Central memory CD8-positive, alpha-beta T cell (primary cell): Measurements from ENCODE around the gene INF2.
"Not testable (repeated sequence)": the region's sequence is repeated elsewhere in the genome, so short reads cannot be mapped to it uniquely, and the experiment has no call there.

ENCODE experiments used
- ATAC-seq: fragments of 150-1000 bp; cut with Tn5 transposase; replicated peaks from 2 replicates; pipeline ENCODE4 v1.10.0; 2022; ENCODE audit warnings: mild to moderate bottlenecking, moderate FRiP score, moderate number of reproducible peaks; ENCODE audit not compliant: poor library complexity, severe bottlenecking; ENCODE audit errors: extremely low read depth
- DNase-seq, 2 donors: peaks; one replicate each; pipeline ENCODE4 v3.0.0; 2021; ENCODE audit warnings: low spot score in 2 of 2
- H3K27ac Mint-ChIP-seq: one replicate; pipeline ENCODE4 v1.8.0; 2022; ENCODE audit warnings: low read depth, mild to moderate bottlenecking, moderate library complexity, mixed read lengths
- H3K27me3 Mint-ChIP-seq: one replicate; pipeline ENCODE4 v1.8.0; 2022; ENCODE audit warnings: mixed read lengths
- H3K36me3 Mint-ChIP-seq: one replicate; pipeline ENCODE4 v1.8.0; 2022; ENCODE audit warnings: mild to moderate bottlenecking, moderate library complexity, mixed read lengths; ENCODE audit not compliant: insufficient read depth
- H3K4me1 Mint-ChIP-seq: one replicate; pipeline ENCODE4 v1.8.0; 2022; ENCODE audit warnings: mixed read lengths
- H3K4me3 Mint-ChIP-seq: one replicate; pipeline ENCODE4 v1.8.0; 2022; ENCODE audit warnings: mild to moderate bottlenecking, moderate library complexity, mixed read lengths
- H3K9me3 Mint-ChIP-seq: one replicate; pipeline ENCODE4 v1.8.0; 2022; ENCODE audit warnings: mixed read lengths

The INF2 gene

DNA sequence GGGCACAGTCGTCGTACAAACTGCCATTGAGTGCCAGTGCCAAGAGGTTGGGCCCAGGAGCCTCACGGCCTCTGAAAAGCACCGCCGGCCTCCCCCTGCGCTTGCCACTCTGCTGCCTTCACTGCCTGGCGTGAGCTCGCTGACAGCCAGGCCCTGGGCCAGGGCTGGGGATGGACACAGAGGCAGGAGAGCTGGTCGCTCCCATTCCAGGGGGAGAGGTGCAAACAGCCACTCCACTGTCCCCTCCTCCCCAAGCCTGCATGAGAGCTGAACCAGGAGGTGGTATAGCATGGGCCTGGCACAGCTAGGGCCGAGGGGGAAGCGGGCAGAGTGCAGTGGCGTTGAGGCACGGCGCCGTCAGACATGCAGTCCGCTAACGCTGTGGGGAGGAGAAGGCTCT lies 39.2 kb downstream of the INF2 start:
- Mint-ChIP-seq H3K4me3 (no peak overlapping the region), H3K27me3 (no peaks in the 10 kb centered on the region), H3K36me3 (peaks cover 5% of the 10 kb centered on the region), H3K9me3 (no peaks in the 10 kb centered on the region), H3K27ac (no peak overlapping the region), H3K4me1 (no peaks in the 10 kb centered on the region)
- ATAC-seq (no peak), DNase-seq (no peak)

DNA sequence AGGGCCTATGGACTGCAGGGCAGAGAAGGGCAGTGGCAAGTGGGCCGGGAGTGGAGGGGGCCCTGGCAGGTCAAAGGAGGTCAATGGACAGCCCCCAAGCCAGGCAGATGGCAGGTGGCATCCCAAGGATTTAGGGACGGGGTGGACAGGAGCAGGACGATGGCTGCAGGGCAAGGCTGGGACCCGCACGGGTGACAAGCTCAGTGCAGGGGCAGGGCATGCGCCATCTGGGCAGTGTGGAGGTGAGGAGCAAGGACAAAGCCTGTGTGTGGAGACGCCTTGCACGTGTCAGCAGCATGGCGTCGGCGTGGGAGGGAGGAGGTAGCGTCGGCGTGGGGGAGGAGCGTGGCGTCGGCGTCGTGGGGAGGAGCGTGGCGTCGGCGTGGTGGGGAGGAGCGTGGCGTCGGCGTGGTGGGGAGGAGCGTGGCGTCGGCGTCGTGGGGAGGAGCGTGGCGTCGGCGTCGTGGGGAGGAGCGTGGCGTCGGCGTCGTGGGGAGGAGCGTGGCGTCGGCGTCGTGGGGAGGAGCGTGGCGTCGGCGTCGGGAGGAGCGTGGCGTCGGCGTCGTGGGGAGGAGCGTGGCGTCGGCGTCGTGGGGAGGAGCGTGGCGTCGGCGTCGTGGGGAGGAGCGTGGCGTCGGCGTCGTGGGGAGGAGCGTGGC lies 39.9 kb downstream of the INF2 start:
- H3K27ac Mint-ChIP-seq, H3K4me3 Mint-ChIP-seq, H3K36me3 Mint-ChIP-seq, H3K9me3 Mint-ChIP-seq, ATAC-seq, H3K4me1 Mint-ChIP-seq, DNase-seq, H3K27me3 Mint-ChIP-seq: not testable (repeated sequence)

DNA sequence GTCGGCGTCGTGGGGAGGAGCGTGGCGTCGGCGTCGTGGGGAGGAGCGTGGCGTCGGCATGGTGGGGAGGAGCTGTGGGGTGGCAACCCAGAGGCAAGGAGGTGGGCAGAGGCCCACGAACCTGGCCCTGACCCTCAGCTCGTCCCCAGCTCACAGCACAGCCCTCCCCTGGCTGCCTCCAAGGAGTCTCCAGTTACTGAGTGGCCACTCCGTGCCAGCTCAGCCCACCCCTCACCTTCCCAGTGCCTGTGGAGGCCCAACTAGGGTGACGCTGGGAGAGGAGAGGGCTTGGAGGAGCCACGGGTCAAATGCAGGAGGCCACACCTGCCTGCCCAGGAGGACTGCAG lies 40.4 kb downstream of the INF2 start:
- H3K36me3 Mint-ChIP-seq = peaks cover 2% of the 10 kb centered on the region
- H3K27ac Mint-ChIP-seq = no peak overlapping the region
- no peak overlapping the region for H3K4me3 Mint-ChIP-seq
- ATAC-seq (no peak), DNase-seq (no peak)
- H3K4me1 Mint-ChIP-seq = no peaks in the 10 kb centered on the region
- H3K27me3 Mint-ChIP-seq = no peaks in the 10 kb centered on the region
- H3K9me3 Mint-ChIP-seq = no peaks in the 10 kb centered on the region

DNA sequence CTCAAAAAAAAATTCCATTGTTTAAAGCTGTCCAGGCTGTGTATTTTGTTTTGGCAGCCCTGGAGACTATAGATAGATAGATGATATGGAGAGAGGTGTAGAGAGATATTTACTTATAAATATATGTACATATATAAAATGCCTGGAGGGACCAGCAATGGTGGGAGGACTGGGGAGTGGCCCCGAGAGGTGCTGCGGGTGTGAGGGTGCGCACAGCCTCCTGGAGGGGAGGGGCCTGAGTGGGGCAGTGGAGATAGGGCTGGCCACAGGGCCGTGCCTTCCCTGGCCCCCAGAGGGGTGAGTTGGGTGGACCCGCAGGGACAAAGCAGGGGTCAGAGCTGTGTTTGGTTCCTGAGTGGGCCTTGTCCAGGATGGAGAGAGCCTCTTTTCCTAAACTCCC lies 41.1 kb downstream of the INF2 start:
- no peak for DNase-seq
- H3K27me3 Mint-ChIP-seq = no peaks in the 10 kb centered on the region
- no peak for ATAC-seq
- H3K4me3 Mint-ChIP-seq = no peak overlapping the region
- no peaks in the 10 kb centered on the region for H3K9me3 Mint-ChIP-seq
- H3K4me1 Mint-ChIP-seq = no peaks in the 10 kb centered on the region
- peaks cover 2% of the 10 kb centered on the region for H3K36me3 Mint-ChIP-seq
- H3K27ac Mint-ChIP-seq = no peak overlapping the region

DNA sequence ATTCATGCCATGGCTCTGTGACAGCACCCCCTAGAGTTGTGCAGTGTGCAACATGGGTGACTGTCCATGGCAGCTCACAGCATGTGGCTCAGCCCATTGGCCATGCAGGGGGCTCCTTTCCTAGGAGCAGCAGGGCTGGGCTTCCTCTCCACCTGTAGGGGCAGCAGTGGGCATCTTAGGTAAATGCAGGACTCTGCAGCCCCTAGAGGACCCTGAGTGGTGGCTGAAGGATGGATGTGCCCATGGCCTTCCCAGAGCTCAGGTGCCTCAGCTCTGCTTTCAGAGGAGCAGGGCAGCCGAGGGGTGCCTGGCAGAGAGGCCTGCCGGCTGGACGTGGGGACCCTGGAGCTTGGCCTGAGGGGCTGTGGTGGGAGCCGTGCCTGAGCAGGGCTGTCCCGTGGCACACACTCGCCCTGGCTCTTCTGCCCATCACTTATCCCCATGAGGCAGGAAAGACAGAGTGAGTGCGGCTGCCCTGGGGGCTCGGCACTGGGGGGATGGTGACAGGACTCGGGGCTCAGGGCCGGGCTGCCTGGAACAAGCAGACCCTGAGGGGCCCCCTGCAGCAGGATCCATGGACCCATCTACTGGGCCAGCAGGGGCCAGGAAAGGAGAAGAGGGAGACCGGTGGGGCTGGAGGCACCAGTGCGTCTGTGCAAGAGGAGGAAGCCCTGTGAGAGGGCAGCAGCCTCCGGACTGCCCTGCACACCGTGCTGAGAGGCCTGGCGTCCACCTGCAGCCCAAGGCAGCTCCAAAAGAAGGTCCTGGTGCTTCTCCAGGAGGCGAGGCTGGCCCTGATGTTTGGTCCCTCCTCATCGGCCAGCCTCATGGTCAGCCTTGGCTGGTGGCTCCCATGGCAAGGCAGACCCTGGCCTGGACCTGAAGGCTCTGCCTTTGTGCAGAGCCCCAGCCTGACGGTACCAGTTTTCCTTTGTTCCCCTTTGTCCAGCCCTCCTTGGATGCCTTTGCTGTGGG lies 42.2 kb downstream of the INF2 start:
- no peak for DNase-seq
- no peak overlapping the region for H3K27ac Mint-ChIP-seq
- ATAC-seq = no peak
- H3K4me3 Mint-ChIP-seq = no peak overlapping the region
- no peaks in the 10 kb centered on the region for H3K27me3 Mint-ChIP-seq
- H3K9me3 Mint-ChIP-seq = no peaks in the 10 kb centered on the region
- H3K36me3 Mint-ChIP-seq = peaks cover 2% of the 10 kb centered on the region
- no peaks in the 10 kb centered on the region for H3K4me1 Mint-ChIP-seq

DNA sequence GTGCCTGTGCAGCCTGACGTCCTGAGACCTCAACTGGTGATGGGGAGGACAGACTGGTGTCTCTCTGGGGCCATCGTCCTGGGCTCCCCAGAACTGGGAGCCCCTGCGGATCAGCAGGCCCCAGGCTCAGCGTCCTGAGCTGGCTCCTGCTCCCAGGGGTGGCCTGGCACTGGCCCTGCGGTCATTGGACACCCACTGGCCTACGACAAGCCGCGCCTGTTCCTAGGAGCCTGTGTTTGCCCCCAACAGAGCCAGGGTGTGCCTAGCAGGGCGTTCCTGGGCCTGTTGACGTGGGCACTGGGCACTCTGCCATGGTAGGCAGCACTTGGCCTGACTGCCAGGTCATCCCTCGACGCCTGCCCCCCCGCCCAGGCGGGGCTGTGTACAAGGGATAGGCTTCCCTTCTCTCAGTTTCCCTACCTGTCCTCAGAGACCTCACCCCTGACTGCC lies 43.0 kb downstream of the INF2 start:
- no peaks in the 10 kb centered on the region for H3K36me3 Mint-ChIP-seq
- H3K27ac Mint-ChIP-seq = no peak overlapping the region
- H3K9me3 Mint-ChIP-seq = no peaks in the 10 kb centered on the region

DNA sequence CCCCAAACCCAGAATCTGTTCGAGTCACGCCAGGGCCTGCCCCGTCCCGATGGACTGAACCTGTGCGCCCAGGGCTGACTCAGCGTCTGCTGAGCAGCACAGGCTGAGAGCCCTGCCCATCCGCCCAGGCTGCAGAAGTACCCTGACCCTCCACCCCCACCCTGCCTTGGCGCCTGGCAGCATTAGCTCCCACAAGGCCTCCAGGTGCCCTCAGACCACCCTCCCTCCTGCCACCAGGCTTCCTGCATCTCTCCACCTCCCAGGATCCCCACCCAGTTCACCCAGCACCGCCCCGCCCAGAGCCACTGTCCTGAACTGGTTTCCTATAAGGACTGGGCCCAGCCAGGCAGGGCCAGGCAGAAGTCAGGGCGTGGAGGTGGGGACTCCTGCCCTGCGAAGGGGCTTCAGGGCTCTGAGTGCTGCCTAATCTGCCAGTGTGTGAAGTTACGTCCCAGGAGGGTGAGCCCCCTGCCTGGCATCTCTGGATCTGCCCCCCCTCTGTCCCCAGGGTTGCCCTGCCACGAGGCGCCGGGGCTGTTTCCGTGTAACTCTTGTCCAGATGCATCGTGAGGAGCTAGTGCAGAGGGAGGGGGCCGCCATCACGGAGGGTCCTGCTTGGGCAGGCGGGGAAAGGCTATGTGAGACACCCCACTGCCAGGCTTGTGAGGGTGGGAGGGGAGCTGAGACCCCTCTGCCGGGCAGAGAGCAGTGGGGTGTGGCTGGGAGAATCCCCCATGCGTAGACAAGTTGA lies 43.7 kb downstream of the INF2 start:
- Mint-ChIP-seq H3K4me1 (no peaks in the 10 kb centered on the region), H3K27ac (no peak overlapping the region), H3K4me3 (no peak overlapping the region), H3K27me3 (no peaks in the 10 kb centered on the region), H3K36me3 (no peaks in the 10 kb centered on the region), H3K9me3 (no peaks in the 10 kb centered on the region)
- no peak for ATAC-seq
- no peak for DNase-seq

More for the DNA sequence above, 43.0 kb downstream of the INF2 start:
- ATAC-seq (no peak), DNase-seq (no peak)
- Mint-ChIP-seq H3K27me3 (no peaks in the 10 kb centered on the region), H3K4me1 (no peaks in the 10 kb centered on the region), H3K4me3 (no peak overlapping the region)

DNA sequence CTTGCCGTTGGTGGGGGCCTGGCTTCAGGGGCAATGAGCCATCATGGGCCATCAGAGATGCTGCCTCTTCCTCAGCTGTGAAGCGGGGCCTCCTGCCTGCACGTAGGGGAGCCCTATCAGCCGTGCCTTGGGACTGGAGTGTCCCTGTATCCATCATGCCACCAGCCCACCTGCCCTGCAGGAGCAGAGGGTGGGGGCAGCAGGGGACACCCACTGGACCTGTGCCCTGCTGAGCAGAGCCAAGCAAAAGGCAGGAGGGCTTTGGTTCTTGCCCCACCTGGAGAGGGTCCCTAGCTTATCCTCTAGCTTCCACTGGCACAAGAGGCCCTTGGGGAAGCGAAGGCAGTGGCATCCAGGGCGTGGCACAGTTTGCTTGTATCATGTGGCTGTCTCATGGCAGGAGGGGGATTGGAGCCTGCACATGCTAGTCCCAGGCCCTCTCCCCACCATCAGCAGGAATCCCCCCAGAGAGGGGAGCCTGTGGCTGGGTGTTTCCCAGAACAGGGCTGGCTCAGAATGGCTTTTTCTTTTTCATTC lies 44.7 kb downstream of the INF2 start:
- Mint-ChIP-seq H3K27ac (no peak overlapping the region), H3K9me3 (no peaks in the 10 kb centered on the region), H3K4me1 (no peaks in the 10 kb centered on the region), H3K27me3 (no peaks in the 10 kb centered on the region), H3K36me3 (no peaks in the 10 kb centered on the region), H3K4me3 (no peak overlapping the region)
- DNase-seq (no peak), ATAC-seq (no peak)

DNA sequence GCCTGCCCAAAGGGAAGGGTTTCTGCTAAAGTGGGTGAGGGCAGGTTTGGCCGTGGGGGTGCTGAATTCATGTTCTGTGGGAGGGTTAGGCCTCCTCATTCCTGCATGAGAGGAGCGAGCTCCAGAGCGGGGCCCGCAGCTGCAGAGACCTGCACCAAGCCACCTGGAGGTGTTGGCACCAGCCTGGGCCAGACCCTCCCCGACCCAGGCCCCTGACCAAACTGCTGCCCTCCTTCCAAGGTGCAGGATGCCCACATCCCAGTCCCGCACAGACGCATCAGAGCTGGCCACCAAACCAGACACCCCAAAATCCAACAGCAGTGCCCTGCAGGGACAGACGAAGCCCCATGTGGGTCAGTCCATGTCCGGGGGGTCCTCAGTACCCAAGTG lies 45.2 kb downstream of the INF2 start:
- DNase-seq = no peak
- Mint-ChIP-seq H3K27me3 (no peaks in the 10 kb centered on the region), H3K36me3 (no peaks in the 10 kb centered on the region), H3K9me3 (no peaks in the 10 kb centered on the region), H3K27ac (no peak overlapping the region), H3K4me3 (no peak overlapping the region), H3K4me1 (no peaks in the 10 kb centered on the region)
- no peak for ATAC-seq

DNA sequence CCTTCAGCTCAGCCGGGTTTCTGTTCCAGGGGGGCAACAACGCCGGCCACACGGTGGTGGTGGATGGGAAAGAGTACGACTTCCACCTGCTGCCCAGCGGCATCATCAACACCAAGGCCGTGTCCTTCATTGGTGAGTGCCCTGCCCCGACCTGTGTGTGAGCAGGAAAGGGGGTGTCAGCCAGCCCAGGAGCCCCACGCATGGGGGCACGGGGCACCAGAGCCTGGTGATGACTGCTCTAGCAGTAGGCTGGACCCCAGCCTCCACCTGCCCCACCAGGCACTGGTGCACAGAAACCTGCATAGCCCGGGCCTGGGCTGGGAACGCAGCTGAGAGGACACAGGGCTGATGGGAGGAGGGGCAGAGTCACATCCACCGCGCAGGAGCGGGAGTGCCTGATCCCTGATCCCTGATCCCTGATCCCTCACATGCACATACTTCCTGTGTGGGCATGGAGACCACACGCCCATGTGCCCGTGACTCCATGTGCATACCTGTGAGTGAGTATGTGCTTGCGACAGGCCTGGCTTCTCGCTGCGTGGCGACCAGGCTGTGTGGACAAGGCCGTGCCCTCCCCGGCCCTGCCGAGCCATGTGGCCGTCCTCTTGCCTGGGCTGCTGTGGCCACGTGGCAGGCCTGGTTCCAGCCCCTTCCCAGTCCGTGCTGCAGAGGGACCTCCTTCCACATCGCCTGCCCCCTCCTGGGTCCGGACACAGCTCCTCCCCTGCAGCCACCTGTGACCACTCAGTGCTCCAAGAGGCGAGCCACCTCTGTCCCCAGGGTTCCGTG lies 45.8 kb downstream of the INF2 start:
- Mint-ChIP-seq H3K4me1 (no peaks in the 10 kb centered on the region), H3K4me3 (no peak overlapping the region), H3K36me3 (no peaks in the 10 kb centered on the region), H3K27ac (no peak overlapping the region), H3K27me3 (no peaks in the 10 kb centered on the region), H3K9me3 (no peaks in the 10 kb centered on the region)
- ATAC-seq (no peak), DNase-seq (no peak)

DNA sequence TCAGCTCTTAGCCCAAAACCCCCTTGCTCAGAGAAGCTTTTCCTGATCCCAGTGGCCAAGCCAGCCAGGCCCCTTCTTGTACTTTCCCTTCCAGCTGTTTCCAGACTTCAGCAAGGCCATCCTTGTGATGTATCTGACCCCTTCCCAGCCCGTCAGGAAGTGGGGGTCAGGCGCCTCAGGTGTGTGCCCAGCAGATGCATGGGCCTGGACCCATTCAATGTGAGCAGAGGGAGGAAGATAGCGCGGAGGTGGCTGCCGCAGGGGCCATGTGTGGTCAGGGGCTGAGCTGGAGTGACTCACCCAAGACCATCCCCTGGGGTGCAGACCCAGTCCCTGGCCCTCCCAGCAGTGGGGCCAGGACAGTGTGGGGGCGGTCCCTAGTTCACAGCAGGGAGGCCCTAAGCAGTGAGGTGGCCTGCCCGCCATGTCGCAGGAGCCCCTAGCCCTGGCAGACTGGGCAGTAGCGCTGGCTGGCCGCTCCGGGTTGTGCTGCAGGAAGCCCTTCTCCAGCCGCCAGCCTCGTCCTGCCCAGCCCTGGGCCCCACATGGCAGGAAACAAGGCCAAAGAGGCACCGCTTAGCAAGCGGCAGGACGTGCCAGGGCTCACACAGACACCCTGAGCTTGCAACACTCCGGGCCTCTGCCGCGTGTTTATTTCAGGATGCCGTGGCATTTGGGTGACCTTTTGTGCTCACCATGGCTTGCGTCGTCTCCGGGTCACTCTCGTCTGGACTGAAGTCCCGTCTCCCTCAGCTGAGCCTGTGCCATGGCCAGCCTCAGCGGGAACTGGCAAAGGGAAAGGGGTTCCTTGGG lies 46.6 kb downstream of the INF2 start:
- Mint-ChIP-seq H3K27ac (no peak overlapping the region), H3K4me3 (no peak overlapping the region), H3K36me3 (no peaks in the 10 kb centered on the region), H3K9me3 (no peaks in the 10 kb centered on the region), H3K4me1 (no peaks in the 10 kb centered on the region), H3K27me3 (no peaks in the 10 kb centered on the region)
- no peak for ATAC-seq
- DNase-seq = no peak
